Eye (tissue), 1 donor: Measurements from ENCODE around the gene ORMDL3.
A peak's percentile ranks its signal among the peaks of the same experiment; 100 is the strongest.

Experiments
- DNase-seq: peaks from one replicate; pipeline ENCODE4 v3.0.0-alpha.2; 2015

Gene ORMDL3

GRCh38 chr17:39927101-39927928, at the start of gene ORMDL3, which contains the start of gene LRRC3C:
Gene ORMDL3, minus strand, starts transcription at chr17:39927601. Its CDS starts 3,398 bp downstream, at chr17:39924203.
Gene LRRC3C, plus strand, starts transcription at chr17:39927732. Its CDS starts 13,792 bp downstream, at chr17:39941524.
- peak; percentile 98 for DNase-seq

GRCh38 chr17:39975801-39976200, 48.4 kb upstream of the ORMDL3 start:
- DNase-seq: no peak

GRCh38 chr17:39974433-39974832, 47.0 kb upstream of the ORMDL3 start:
- no peak for DNase-seq

GRCh38 chr17:39973496-39973895, 46.1 kb upstream of the ORMDL3 start:
- no peak for DNase-seq

- no peak for DNase-seq
Observed at GRCh38 chr17:39972271-39972670, 44.9 kb upstream of the ORMDL3 start.

GRCh38 chr17:39971076-39971603, 43.7 kb upstream of the ORMDL3 start:
- no peak for DNase-seq

GRCh38 chr17:39970157-39970692, 42.8 kb upstream of the ORMDL3 start:
- DNase-seq: no peak

- no peak for DNase-seq
Observed at GRCh38 chr17:39969375-39969774, 42.0 kb upstream of the ORMDL3 start.

- no peak for DNase-seq
Observed at GRCh38 chr17:39968761-39969160, 41.4 kb upstream of the ORMDL3 start.

- DNase-seq: no peak
Observed at GRCh38 chr17:39966771-39967170, 39.4 kb upstream of the ORMDL3 start.

GRCh38 chr17:39965017-39965699, 37.8 kb upstream of the ORMDL3 start:
- DNase-seq: no peak

GRCh38 chr17:39963829-39964228, 36.4 kb upstream of the ORMDL3 start:
- no peak for DNase-seq

GRCh38 chr17:39962642-39963220, 35.3 kb upstream of the ORMDL3 start, which contains the start of gene GSDMA:
Gene GSDMA, plus strand, starts transcription at chr17:39963004. Its CDS starts 2,684 bp downstream, at chr17:39965688.
- no peak for DNase-seq

- no peak for DNase-seq
Observed at GRCh38 chr17:39960524-39961041, 33.2 kb upstream of the ORMDL3 start.

GRCh38 chr17:39955726-39956225, 28.4 kb upstream of the ORMDL3 start:
- no peak for DNase-seq

GRCh38 chr17:39954876-39955275, 27.5 kb upstream of the ORMDL3 start:
- no peak for DNase-seq

GRCh38 chr17:39953471-39953888, 26.1 kb upstream of the ORMDL3 start:
- DNase-seq: no peak

- peak; percentile 96 for DNase-seq
Observed at GRCh38 chr17:39952680-39953470, 25.5 kb upstream of the ORMDL3 start.

- no peak for DNase-seq
Observed at GRCh38 chr17:39951924-39952679, 24.7 kb upstream of the ORMDL3 start.

- peak; percentile 60 for DNase-seq
Observed at GRCh38 chr17:39950871-39951348, 23.5 kb upstream of the ORMDL3 start.

GRCh38 chr17:39949028-39949427, 21.6 kb upstream of the ORMDL3 start:
- no peak for DNase-seq
